NCI-H1092 treated with DMSO at 0.1 percent for 48 hours (cell line): ENCODE results near the gene ITGA4.

ENCODE experiments used
- DNase-seq: peaks from one replicate; lab custom pipeline; 2025; lab: John Stamatoyannopoulos, UW

ITGA4 gene

DNA sequence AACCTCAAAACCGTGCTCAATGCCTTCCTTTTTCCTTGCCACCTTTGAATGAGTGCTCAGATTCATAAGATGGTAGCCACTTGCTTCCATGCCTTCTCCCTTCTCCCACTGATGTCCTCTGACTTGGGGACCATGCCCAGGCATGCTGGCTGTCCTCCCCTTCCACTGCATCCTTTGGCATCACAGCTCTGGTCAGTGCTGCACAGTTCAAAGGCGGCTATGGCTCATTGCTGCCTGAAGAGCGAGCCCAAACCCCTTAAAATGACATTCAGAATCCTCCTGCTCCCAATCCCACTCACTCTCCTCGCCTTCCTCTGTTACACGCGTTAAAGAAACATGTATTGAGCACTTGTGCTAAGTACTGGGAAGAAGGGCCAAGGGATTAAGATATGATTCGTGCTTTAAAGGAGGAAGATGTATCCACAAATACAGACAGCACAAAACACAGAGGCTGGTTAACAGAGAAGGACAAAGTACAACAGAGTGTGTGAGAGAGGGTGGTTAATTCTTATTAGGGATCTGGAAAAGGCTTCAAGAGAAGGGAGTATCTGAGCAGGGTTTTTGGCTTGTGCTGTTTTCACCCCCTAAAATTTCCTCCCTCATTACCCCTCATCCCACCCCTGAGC lies 118.0 kb downstream of the ITGA4 start:
- DNase-seq = peak; percentile 72

DNA sequence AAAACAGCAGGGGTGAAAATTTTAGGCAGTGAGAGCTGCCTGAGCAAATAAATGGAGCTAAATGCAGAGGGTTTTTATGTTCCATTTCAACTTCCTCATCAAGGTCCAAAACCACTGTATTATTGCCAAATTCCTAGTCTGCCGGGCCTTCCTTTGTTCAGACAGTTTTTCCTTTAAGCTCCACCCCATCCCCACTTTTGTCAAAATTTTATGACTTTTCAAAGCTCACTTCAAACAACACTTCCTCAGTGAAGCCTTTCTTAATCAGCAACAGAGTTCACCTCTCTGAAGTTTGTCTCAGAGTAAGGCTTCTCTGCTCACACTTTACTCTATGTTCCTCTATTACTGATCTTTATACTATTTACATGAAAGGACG lies 118.5 kb downstream of the ITGA4 start:
- DNase-seq = peak; percentile 72

DNA sequence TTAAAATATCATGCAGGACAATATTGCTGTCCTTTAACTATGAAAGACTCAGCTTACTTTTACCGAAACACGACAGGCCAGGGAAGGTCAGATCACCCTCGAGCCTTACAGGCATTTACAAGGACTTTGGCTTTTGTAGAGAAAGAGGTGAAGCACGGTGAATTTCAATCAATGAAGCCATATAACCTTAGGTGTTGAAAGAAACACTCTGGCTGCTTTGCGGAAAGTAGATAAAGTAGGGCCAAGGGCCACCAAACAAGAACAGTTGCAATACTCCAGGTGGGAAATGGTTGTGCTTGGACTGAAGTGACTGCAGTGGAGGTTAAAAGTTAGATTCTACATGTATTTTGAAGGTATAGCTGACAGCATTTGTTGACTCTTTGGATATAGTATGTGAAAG lies 119.2 kb downstream of the ITGA4 start:
- no peak for DNase-seq

DNA sequence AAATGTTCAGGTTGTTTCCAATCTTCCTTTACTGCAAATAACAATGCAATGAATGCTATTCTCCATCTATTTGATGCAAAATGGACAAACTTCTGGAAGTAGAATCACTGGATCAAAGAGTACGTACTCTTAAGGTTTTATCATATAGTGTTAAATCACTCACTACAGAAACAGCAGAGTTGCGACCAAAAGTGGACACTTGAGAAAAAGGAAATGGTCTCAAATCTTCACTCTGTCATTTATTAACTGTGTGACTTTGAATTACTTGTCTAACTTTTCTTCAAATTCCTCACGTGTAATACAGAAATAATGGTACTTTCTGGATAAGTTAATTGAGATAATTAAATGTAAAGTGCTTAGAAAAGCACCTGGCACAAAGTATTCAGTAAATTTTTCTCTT lies 121.6 kb downstream of the ITGA4 start:
- no peak for DNase-seq

DNA sequence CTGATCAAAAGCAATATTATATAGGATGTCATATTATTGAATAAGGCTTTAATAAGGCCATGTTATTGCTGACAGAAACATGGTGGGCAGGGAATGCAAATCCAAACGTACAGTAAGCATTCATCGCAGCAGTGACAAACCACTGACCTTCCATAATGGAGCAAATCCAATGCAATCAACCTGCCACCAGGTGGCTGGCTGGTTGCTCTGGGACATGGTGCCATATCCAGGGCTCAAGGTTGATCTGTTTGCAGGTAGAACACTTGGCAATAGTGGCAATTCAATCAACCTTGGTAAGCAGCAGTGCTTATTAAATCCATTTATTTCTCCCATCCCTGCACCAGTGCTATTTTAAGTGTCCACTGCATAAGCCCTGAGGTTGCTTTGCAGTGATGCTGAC lies 124.3 kb downstream of the ITGA4 start:
- no peak for DNase-seq

GRCh38 chr2:181585732-181586131 lies 128.5 kb downstream of the ITGA4 start:
- peak; percentile 11 for DNase-seq
